HG02840 (cell line): ENCODE measurements around the gene SEC11A.

Experiments
- ATAC-seq: cut with Tn5 transposase; IDR thresholded peaks from one replicate; pipeline ENCODE4 v1.9.1; 2021; ENCODE audit warnings: mild to moderate bottlenecking, moderate library complexity, moderate number of reproducible peaks; ENCODE audit not compliant: unreplicated experiment, low FRiP score

SEC11A gene

GRCh38 chr15:84740691-84741090 lies 24.8 kb upstream of the SEC11A start:
- no peak for ATAC-seq

GRCh38 chr15:84737005-84737404 lies 21.1 kb upstream of the SEC11A start:
- no peak for ATAC-seq

GRCh38 chr15:84736375-84736774 lies 20.4 kb upstream of the SEC11A start:
- no peak for ATAC-seq

GRCh38 chr15:84735480-84736061 lies 19.6 kb upstream of the SEC11A start:
- peak; percentile 28 for ATAC-seq

- peak; percentile 49 for ATAC-seq
Observed at GRCh38 chr15:84734794-84735479, 19.0 kb upstream of the SEC11A start.

GRCh38 chr15:84731774-84732173 lies 15.8 kb upstream of the SEC11A start:
- ATAC-seq, result no peak

- ATAC-seq, result no peak
Observed at GRCh38 chr15:84727429-84727828, 11.5 kb upstream of the SEC11A start.

- ATAC-seq, result no peak
Observed at GRCh38 chr15:84725001-84725491, 9.1 kb upstream of the SEC11A start.

- no peak for ATAC-seq
Observed at GRCh38 chr15:84722628-84723027, 6.7 kb upstream of the SEC11A start.

- no peak for ATAC-seq
Observed at GRCh38 chr15:84721371-84721770, 5.4 kb upstream of the SEC11A start.

GRCh38 chr15:84715441-84716035 lies 401 bp downstream of the SEC11A start:
- peak; percentile 14 for ATAC-seq

- ATAC-seq, result no peak
Observed at GRCh38 chr15:84714821-84715220, 1.1 kb downstream of the SEC11A start.

- no peak for ATAC-seq
Observed at GRCh38 chr15:84714372-84714771, 1.6 kb downstream of the SEC11A start.

GRCh38 chr15:84703808-84704207 lies 12.1 kb downstream of the SEC11A start:
- no peak for ATAC-seq

- no peak for ATAC-seq
Observed at GRCh38 chr15:84702961-84703482, 12.9 kb downstream of the SEC11A start.

- ATAC-seq, result no peak
Observed at GRCh38 chr15:84699538-84700191, 16.3 kb downstream of the SEC11A start.

- ATAC-seq, result no peak
Observed at GRCh38 chr15:84697236-84697990, 18.5 kb downstream of the SEC11A start.

GRCh38 chr15:84696757-84697156 lies 19.2 kb downstream of the SEC11A start:
- ATAC-seq, result no peak

GRCh38 chr15:84690342-84690741 lies 25.6 kb downstream of the SEC11A start:
- no peak for ATAC-seq

- ATAC-seq, result no peak
Observed at GRCh38 chr15:84689858-84690257, 26.1 kb downstream of the SEC11A start.
